GM10266 (cell line): ENCODE data around the gene ALG13.

Experiments
- DNase-seq: peaks from one replicate; pipeline ENCODE4 v3.0.0; 2012; ENCODE audit errors: extremely low spot score
- CTCF ChIP-seq: IDR thresholded peaks from 2 replicates; pipeline ENCODE4 v1.5.1; 2012; ENCODE audit warnings: mild to moderate bottlenecking, low read depth; ENCODE audit not compliant: control insufficient read depth, insufficient read depth; ENCODE audit errors: missing control alignments

The ALG13 gene

DNA sequence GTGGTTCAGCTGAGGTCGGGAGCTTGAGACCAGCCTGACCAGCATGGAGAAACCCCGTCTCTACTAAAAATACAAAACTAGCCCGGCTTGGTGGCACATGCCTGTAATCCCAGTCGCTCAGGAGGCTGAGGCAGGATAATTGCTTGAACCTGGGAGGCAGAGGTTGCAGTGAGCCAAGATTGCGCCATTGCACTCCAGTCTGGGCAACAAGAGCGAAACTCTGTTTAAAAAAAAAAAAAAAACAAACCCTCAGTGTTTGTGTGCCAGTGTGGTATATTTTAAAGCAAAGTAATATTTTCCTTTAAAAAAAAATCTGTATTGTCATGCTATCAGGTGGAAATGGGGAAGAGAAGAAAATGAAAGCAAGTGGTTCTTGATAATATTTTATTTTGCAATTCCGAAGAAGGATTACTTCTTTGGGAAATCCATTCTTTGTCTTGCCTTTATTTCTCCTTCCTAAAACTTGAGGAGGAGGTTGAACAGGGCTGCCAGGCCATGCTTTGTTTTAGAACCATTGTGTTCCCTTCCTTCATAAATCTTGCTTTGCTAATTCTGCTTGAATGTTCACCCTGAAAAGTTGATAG is 14.4 kb downstream of the ALG13 start:
- TF ChIP-seq CTCF = no peak
- no peak for DNase-seq

DNA sequence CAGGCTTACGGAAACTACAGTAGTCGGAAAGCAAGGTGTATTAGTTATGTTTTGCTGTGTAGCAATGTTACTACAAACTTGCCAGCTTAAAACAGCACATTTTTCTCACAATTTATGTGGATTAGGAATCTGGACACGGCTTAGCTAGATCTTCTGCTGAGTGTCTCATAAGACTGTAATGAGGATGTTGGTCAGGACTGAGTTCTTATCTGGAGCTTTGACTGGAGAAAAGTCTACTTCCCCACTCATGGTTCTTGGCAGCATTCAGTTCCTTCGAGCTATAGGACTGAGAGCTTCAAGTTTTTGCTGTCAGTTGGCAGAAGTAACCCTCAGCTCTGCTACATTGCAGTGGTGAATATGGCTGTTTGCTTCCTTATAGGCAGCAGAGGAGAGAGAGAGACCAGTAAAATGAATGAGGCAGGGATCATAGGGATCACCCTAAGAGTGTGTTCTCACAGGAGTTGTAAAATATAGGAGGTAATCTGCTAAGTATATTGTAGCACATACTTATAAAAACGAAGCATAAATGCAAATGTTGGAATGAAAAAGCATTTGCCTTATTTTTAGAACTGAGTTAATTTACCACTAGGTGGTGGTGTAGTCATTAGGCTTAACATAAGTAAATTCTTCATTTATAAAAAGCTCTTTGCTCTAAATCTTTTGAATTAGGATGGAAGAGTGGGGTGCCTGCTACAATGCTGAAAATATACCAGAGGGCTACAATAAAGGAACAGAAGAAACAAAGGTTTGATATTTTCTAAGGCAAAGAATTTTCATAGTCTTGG is 38.6 kb downstream of the ALG13 start:
- DNase-seq = no peak
- peak; percentile 3 for TF ChIP-seq CTCF

DNA sequence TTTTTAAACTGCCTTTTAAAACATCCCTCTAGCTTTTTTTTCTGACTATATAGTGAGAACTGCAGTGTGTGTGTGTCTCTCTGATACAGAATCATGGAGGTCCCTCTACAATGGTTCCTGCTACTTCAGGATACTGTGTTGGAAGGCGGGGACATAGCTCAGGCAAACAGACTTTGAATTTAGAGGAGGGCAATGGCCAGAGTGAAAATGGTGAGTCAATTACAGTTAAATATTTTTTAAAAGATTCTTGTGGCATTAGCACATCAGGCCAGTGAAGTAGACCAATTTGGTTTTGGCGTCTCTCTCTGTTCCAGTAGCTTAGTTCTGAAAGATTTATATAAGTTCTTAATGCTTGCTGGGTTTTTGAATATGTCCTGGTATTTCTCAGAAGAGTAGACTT is 47.1 kb downstream of the ALG13 start:
- no peak for DNase-seq
- no peak for TF ChIP-seq CTCF

DNA sequence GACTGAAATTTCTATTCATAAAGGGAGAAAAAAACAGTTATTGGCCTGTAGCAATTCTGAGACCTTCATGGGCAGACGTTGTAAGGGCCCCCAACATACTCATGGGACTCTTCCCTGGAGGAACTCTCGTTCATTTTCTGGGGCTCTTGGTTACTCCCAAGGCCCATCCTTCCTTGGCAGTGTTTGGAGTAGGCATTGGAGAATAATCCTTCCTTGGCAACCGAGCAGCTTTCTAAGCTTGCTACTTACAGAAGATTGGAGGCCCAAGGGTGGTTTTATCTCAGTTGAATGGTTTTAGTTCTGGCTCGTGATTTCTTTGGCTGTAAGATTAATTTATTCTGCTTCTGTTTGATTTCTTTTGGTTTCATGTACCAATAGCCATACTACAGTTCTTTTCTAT is 50.4 kb downstream of the ALG13 start:
- TF ChIP-seq CTCF = no peak
- DNase-seq = no peak

DNA sequence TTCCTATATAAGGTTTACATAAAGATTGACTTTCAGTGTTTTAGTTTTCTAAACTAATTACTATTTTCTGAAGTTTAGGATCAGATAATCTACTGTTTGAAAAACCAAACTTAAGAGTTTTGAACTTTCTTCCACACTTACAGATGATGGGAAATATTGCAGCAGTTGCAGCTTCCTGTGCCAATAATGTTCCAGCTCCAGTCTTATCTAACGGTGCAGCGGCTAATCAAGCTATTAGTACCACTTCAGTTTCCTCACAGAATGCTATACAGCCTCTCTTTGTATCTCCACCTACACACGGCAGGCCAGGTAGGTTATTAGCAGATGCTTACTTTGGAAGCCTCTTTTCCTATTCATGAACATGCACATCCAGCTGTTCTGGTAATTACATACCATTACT is 55.6 kb downstream of the ALG13 start:
- no peak for TF ChIP-seq CTCF
- no peak for DNase-seq

DNA sequence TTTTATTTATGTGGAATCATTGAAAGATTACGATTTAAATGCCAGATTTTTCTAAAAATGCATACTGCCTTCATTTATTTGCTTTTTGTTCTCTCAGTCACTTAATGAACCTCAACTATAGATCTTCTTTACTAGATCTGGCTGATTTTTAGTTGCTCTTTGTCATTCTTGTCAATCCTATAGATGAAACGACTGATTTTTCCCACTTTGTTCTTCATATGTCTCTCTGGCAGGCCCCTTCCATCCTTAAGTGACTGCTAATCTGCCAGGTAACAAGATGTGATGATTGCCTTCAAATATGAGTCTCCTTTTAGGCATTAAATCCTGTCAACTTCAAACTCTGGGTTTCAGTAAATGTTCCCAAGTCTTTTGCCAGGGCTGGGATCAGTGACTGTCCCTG is 61.0 kb downstream of the ALG13 start:
- no peak for TF ChIP-seq CTCF
- DNase-seq = no peak

- no peak for DNase-seq
- no peak for TF ChIP-seq CTCF
These were observed 62.3 kb downstream of the ALG13 start for GRCh38 chrX:111743316-111743715.
